ENCODE measurements around the gene NFYC. TPM values are rescaled to one million over a fixed set of nuclear protein-coding genes. Genes with fewer than 3 reads are reported as not detected.
"Not testable (repeated sequence)": the region's sequence is repeated elsewhere in the genome, so short reads cannot be mapped to it uniquely, and the experiment has no call there.

NFYC gene
- total RNA-seq, 2 donors from 2014 or later, result 46.9 to 62.2 TPM

GRCh38 chr1:40717955-40718354, 26.5 kb downstream of the NFYC start:
- intact Hi-C loops (cut with DNase I), result no loop called here

GRCh38 chr1:40720493-40720892, 29.0 kb downstream of the NFYC start:
- no peak for DNase-seq

More at GRCh38 chr1:40717955-40718354, 26.5 kb downstream of the NFYC start:
- Histone ChIP-seq H3K9me3 (no peaks in the 10 kb centered on the region), H3K4me1 (no peaks in the 10 kb centered on the region), H3K4me3 (no peak overlapping the region), H3K9ac (ENCODE audit: low read depth in 2 of 2, low read length in 2 of 2) (no peak overlapping the region), H3K27ac (no peak overlapping the region), H3K36me3 (no peaks in the 10 kb centered on the region), H3K27me3 (no peaks in the 10 kb centered on the region)
- TF ChIP-seq CTCF (IDR thresholded peaks at IDR 0.05), result no peak
- DNase-seq, result no peak

GRCh38 chr1:40722622-40723021, 31.1 kb downstream of the NFYC start:
- intact Hi-C loops (cut with DNase I), result no loop called here
- Histone ChIP-seq H3K36me3 (no peaks in the 10 kb centered on the region), H3K9ac (ENCODE audit: low read depth in 2 of 2, low read length in 2 of 2) (no peak overlapping the region), H3K27me3 (no peaks in the 10 kb centered on the region), H3K4me1 (no peaks in the 10 kb centered on the region), H3K9me3 (no peaks in the 10 kb centered on the region), H3K4me3 (no peak overlapping the region), H3K27ac (no peak overlapping the region)
- DNase-seq, result no peak
- no peak for TF ChIP-seq CTCF (IDR thresholded peaks at IDR 0.05)

More at GRCh38 chr1:40720493-40720892, 29.0 kb downstream of the NFYC start:
- Histone ChIP-seq H3K36me3 (no peaks in the 10 kb centered on the region), H3K27me3 (no peaks in the 10 kb centered on the region), H3K4me3 (no peak overlapping the region), H3K9ac (ENCODE audit: low read depth in 2 of 2, low read length in 2 of 2) (no peak overlapping the region), H3K4me1 (no peaks in the 10 kb centered on the region), H3K9me3 (no peaks in the 10 kb centered on the region), H3K27ac (no peak overlapping the region)
- intact Hi-C loops (cut with DNase I), result no loop called here
- TF ChIP-seq CTCF (IDR thresholded peaks at IDR 0.05), result no peak

- no peak for DNase-seq
- no peaks in the 10 kb centered on the region for H3K4me1 ChIP-seq
- no peaks in the 10 kb centered on the region for H3K36me3 ChIP-seq
- no peaks in the 10 kb centered on the region for H3K9me3 ChIP-seq
- no peak for TF ChIP-seq CTCF (IDR thresholded peaks at IDR 0.05)
- H3K27me3 ChIP-seq, result no peaks in the 10 kb centered on the region
- no peak overlapping the region for H3K4me3 ChIP-seq
- no peak overlapping the region for H3K9ac ChIP-seq (ENCODE audit: low read depth in 2 of 2, low read length in 2 of 2)
- intact Hi-C loops (cut with DNase I), result no loop called here
- no peak overlapping the region for H3K27ac ChIP-seq
Observed at GRCh38 chr1:40723196-40723955, 31.9 kb downstream of the NFYC start.

- H3K27ac ChIP-seq; intact Hi-C loops (cut with DNase I); H3K4me3 ChIP-seq: not testable (repeated sequence)
Observed at GRCh38 chr1:40727662-40728061, 36.2 kb downstream of the NFYC start.

GRCh38 chr1:40729316-40729862, 37.9 kb downstream of the NFYC start:
- intact Hi-C loops (cut with DNase I); H3K4me1 ChIP-seq; H3K36me3 ChIP-seq; H3K4me3 ChIP-seq; H3K9ac ChIP-seq (ENCODE audit: low read depth in 2 of 2, low read length in 2 of 2); H3K27me3 ChIP-seq; H3K9me3 ChIP-seq; DNase-seq; H3K27ac ChIP-seq: not testable (repeated sequence)

More at GRCh38 chr1:40727662-40728061, 36.2 kb downstream of the NFYC start:
- not testable (repeated sequence) for H3K4me1 ChIP-seq; H3K9me3 ChIP-seq; DNase-seq; H3K27me3 ChIP-seq; H3K36me3 ChIP-seq; H3K9ac ChIP-seq (ENCODE audit: low read depth in 2 of 2, low read length in 2 of 2)
